ENCODE data around the gene MYO1D.

DNA sequence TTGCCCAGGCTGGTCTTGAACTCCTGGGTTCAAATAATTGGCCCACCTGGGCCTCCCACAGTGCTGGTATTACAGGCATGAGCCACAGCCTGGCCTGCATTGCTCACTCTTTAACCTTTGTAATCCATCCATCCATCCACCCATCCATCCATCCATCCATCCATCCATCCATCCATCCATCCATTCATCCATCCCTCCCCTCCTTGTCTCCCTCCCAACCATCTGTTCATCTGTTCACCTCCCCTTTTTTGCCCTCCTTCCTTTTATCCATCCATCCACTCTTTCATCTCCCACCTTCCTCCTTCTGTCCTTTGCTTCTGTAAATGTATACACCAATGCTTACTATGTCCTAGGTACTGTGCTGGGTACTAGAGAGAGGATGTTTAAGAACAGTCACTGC lies 324.6 kb downstream of the MYO1D start:
- TF ChIP-seq POLR2A (IDR thresholded peaks at IDR 0.05) (no peak), EP300 (IDR thresholded peaks at IDR 0.05) (no peak)
